HG03159 (cell line): ENCODE results near the gene HAGH.

ENCODE experiments used
- ATAC-seq: cut with Tn5 transposase; IDR thresholded peaks from one replicate; pipeline ENCODE4 v1.9.1; 2021; ENCODE audit warnings: mild to moderate bottlenecking, moderate library complexity; ENCODE audit not compliant: unreplicated experiment

HAGH gene

DNA sequence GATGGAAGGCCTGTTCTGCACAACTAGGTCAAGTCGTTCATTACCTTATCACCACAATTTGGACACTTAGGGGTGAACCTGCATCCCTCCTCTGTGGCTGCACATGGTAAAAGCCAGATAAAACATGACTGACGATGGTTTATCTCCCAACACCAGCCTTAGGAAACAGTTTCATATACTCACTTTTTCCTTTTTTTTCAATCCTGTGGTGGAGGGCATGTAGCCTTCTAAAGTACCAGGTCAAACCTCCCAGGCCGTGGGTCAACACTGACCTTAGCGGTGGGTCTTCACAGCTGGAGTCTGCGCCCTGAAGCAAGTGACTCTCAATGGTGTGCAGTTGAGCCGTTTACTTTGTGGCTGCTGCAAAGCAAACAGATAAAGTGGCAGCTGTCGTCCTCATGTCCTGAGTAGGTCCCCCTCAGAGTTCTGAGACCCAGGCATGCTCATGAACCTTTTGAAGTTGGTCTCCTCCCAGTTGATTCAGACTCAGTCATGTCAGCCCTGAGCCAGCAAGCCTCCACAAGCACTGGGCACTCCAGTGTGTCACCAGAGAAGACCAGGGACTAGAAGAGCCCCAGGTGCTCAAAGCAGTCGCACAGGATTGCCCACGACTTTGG is 6.3 kb upstream of the HAGH start:
- no peak for ATAC-seq

- ATAC-seq, result no peak
Observed at GRCh38 chr16:1831186-1832075, 4.8 kb upstream of the HAGH start.

DNA sequence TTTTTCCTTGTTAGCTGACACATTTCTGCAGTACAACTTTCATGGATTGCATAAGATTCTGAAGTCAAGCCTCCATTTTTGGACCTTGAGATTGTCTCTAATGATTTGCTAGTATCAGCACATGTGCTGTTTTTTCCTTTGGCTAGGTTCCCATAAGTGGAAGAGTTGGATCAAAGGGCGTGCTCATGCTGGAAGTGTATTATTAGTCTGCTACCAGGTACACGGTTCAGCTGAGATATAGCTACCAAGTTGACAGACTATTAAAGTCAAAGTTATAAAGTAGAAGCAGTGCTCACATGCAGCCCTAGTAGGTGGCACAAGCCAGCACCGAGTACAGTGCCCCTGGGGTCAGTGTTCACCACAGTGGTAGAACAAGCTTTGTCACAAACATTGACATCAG is 3.6 kb upstream of the HAGH start:
- ATAC-seq, result no peak

GRCh38 chr16:1828645-1829410 is 2.2 kb upstream of the HAGH start:
- no peak for ATAC-seq

DNA sequence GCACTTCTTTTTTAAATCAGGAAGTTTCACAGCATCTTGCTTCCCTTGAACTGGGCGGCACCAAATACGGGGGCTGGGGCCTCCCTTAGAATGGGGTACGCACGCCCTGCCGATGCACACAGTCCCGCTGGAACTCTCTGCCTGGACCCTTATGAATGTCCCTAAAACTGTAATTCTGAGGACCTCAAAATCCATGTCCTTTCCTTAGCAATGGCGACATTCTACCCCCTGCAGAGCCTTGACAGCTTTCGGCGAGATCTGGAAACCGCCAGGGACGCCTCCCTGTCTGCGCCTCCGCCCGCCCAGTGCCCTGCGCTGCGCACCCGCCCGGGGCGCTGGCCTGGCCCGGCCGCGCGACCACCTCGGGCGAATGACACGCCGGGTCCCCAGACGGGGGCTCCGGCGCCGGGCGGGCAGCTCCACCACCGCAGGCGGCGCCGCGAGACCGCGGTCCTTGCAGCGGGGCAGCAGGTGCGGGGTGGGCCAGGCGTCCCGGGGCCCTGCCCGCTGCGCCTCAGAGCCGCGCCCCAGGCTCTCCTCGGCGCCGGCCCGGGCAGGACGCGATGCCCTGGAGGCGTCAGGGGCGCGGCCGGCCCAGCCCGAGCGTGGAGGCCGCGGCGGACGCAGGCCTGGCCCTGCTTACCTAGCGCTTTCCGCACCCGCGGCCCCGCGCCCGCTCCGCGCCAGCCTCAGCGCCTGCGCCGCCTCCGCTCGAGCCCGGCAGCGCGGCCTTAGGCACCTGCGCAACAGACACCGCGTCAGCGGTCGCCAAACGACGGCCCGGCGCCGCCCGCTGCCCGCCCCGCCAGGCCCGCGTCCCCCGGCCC is 548 bp downstream of the HAGH start:
- ATAC-seq, result peak; percentile 43

DNA sequence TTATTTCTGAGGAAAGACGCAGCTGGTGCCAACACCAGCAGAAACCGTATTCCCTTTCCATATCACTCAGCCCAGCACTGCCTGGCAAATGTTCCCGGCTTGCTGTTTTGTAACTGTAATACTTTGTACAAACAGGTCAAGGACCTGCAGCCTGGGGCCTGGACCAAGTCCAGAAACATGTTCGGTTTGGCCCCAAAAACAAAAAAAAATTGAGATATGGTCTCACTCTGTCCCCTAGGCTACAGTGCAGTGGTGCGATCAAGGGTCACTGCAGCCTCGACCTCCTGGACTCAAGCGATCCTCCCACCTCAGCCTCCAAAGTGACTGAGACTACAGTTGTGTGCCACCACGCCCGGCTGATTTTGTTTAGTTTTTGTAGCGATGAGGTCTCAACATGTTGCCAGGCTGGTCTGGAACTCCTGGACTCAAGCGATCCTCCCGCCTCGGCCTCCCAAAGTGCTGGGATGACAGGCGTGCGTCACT is 1.2 kb downstream of the HAGH start:
- no peak for ATAC-seq

DNA sequence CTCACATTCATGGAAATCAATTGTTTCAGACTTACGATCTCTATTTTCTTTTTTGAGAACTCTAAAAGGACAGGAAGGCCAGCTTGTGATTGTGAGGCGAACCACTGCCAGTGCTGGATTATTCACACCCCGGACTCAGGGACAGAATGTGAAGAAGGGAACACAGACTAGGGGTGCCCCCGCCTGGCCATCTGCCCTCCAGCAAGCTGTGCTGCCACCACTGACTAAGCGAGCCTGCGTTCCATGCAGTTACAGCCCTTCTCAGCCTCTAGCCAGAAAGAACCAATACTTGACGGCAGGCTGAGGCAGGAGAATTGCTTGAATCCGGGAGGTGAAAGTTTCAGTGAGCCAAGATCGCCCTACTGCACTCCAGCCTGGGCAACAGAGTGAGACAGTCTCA is 2.8 kb downstream of the HAGH start:
- ATAC-seq, result no peak

- no peak for ATAC-seq
Observed at GRCh38 chr16:1822801-1823200, 3.8 kb downstream of the HAGH start.

DNA sequence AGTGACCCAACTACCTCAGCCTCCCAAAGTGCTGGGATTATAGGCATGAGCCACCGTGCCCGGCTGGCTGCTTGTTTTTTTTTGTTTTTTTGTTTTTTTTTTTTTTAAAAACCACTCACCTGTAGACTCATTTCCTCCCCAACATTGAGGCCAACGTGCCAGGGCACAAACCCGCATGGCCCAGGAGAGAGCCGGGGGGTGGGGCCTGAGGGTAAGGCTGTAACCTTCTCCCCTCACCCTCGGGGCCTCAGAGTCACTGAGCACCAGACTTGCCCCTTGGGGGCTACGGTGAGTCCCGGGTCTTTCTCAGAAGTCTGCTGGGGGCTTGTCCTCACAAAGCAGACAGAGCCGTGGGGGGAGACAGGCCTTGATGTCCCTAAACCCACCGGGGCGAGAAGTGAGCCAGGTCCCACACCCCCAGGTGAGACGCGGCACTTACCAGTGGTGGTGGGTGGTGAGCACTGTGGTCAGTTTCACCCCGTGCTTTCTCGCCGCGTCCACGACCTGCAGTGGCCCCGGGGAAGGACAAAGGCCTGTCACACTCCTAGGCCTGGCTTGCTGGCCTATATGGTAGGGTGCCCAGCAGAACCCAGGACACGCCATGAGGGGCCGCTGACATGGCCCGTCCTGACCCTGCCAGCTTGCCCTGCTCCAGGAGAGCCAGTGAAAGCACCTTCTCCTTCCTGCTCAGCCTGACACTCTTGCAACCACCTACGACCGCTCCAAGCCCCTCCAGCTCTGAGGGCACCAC is 4.6 kb downstream of the HAGH start:
- no peak for ATAC-seq

DNA sequence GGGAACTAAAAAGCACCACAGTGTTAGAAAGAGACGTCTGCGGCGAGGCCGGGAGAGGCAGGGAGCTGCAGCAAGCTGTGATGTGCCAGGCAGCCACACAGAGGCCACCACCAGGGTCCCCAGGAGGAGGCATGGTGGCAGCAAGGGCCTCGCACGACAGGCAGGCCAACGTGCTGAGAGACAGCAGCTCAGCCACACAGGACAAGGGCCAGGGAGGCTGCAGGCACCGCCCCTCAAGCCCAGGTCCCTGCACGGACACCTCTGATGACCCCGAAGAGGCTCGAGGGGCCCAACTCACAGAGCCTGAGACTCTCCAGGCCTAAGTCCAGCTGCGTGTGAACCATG is 5.7 kb downstream of the HAGH start:
- ATAC-seq, result no peak

DNA sequence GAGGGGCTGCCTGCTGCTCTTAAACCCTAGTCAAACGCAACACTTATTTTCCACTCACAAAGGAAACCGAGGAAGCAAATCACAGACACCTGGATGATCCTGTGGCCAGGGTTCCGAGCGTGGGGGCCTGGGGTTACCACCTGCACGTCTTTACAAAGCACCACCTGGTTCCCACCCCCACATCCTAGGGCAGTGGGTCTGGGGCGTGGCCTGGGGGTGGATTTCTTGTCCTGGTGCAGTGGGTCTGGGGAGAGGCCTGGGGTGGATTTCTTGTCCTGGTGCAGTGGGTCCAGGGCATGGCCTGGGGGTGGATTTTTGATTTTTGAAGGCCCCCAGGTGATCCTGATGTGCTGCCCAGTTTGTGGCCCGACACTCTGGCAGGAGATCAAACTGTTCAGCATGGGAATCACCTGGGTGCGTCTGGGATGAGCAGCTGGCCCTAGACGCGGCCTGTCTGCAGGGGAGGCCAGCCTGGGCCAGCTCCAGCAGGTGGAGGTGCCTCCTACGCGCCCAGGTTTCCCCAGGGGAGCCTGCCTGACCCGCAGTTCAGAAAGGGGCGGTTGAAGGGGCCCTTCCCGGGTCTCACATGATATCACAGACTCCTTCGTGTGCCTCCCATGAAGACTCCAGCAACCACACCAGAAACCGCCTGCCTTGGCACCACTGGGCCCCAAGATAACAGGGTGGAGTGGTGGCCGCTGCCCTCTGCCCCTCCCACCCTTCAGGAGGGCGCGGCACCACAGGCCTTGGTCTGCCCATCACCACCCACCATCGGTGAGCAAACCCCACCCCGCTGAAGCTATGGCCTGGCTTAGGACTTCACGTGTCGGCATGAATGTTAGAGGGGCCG is 6.3 kb downstream of the HAGH start:
- ATAC-seq, result no peak

GRCh38 chr16:1819611-1820010 is 7.0 kb downstream of the HAGH start:
- ATAC-seq, result no peak

- no peak for ATAC-seq
Observed at GRCh38 chr16:1818873-1819525, 7.6 kb downstream of the HAGH start.

DNA sequence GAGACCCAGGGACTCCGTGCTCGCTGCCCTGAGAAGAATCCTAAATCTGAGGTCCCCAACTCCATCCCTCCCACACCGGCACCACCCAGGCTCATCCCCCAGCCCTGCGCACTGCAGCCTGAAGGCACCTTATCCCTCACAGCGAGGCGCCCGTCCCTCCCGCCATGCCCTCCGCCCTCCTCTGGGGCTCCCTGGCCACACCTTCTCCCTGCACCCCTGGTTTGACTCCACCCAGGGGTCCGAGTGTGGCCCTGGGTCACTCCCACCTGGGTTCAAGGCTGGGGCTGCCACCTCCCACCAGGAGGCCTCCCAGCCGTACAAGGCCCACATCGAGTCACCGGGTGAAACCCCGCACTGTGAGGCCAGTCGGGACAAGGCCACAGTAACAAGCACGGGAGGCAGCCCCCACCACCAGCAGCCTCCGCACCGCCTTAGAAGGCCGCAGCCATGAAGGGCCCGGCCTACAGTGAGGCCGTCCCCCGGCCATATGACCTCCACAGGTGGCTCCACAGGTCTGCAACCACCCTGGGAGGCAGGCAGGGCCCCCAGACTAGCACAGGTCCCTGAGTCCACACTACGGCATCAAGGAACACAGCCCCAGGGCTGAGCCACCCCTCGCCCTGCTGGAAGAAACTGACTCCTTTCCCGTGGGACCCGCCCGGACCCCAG is 8.3 kb downstream of the HAGH start:
- no peak for ATAC-seq

GRCh38 chr16:1817716-1818115 is 8.9 kb downstream of the HAGH start:
- no peak for ATAC-seq

DNA sequence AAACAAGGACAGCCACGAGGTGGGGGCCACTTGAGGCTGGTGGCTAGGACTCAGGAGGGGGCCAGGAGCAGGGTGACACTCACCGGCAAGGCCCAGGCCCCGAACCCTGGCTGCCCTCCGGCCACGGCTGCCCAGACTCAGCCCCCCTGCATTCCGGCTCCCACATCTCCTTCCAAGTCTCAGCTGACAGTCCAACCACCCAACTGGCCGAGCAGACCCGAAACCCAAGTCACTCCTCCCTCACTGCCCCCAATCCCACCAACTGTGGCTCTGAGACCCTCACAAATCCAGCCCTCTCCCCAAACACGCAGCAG is 9.4 kb downstream of the HAGH start:
- no peak for ATAC-seq

GRCh38 chr16:1816396-1817275 is 10.0 kb downstream of the HAGH start:
- ATAC-seq, result no peak
